Measurements from ENCODE around the gene NANOS3.

- TF ChIP-seq, protein P1, sequence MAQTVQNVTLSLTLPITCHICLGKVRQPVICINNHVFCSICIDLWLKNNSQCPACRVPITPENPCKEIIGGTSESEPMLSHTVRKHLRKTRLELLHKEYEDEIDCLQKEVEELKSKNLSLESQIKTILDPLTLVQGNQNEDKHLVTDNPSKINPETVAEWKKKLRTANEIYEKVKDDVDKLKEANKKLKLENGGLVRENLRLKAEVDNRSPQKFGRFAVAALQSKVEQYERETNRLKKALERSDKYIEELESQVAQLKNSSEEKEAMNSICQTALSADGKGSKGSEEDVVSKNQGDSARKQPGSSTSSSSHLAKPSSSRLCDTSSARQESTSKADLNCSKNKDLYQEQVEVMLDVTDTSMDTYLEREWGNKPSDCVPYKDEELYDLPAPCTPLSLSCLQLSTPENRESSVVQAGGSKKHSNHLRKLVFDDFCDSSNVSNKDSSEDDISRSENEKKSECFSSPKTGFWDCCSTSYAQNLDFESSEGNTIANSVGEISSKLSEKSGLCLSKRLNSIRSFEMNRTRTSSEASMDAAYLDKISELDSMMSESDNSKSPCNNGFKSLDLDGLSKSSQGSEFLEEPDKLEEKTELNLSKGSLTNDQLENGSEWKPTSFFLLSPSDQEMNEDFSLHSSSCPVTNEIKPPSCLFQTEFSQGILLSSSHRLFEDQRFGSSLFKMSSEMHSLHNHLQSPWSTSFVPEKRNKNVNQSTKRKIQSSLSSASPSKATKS (CRISPR knock-in tag; IDR thresholded peaks at IDR 0.05), result no peak
- TF ChIP-seq POLR2A (IDR thresholded peaks at IDR 0.05; ENCODE audit: insufficient read depth in 1 of 2, low read depth in 2 of 2, low read length in 2 of 2) (no peak), ZBTB21 (CRISPR knock-in tag; IDR thresholded peaks at IDR 0.05) (no peak), MAX (IDR thresholded peaks at IDR 0.05) (no peak), NKX3-1 (CRISPR knock-in tag; IDR thresholded peaks at IDR 0.05) (no peak), SRSF1 (optimal IDR thresholded peaks at IDR 0.05; ENCODE audit: low read depth, low read length) (no peak), MLX (CRISPR knock-in tag; IDR thresholded peaks at IDR 0.05) (no peak), ZNF224 (CRISPR knock-in tag; IDR thresholded peaks at IDR 0.05) (no peak)
- TF ChIP-seq, protein P2, sequence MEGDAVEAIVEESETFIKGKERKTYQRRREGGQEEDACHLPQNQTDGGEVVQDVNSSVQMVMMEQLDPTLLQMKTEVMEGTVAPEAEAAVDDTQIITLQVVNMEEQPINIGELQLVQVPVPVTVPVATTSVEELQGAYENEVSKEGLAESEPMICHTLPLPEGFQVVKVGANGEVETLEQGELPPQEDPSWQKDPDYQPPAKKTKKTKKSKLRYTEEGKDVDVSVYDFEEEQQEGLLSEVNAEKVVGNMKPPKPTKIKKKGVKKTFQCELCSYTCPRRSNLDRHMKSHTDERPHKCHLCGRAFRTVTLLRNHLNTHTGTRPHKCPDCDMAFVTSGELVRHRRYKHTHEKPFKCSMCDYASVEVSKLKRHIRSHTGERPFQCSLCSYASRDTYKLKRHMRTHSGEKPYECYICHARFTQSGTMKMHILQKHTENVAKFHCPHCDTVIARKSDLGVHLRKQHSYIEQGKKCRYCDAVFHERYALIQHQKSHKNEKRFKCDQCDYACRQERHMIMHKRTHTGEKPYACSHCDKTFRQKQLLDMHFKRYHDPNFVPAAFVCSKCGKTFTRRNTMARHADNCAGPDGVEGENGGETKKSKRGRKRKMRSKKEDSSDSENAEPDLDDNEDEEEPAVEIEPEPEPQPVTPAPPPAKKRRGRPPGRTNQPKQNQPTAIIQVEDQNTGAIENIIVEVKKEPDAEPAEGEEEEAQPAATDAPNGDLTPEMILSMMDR (CRISPR knock-in tag; IDR thresholded peaks at IDR 0.05), result no peak
- TF ChIP-seq, protein P3, sequence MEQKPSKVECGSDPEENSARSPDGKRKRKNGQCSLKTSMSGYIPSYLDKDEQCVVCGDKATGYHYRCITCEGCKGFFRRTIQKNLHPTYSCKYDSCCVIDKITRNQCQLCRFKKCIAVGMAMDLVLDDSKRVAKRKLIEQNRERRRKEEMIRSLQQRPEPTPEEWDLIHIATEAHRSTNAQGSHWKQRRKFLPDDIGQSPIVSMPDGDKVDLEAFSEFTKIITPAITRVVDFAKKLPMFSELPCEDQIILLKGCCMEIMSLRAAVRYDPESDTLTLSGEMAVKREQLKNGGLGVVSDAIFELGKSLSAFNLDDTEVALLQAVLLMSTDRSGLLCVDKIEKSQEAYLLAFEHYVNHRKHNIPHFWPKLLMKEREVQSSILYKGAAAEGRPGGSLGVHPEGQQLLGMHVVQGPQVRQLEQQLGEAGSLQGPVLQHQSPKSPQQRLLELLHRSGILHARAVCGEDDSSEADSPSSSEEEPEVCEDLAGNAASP (CRISPR knock-in tag; IDR thresholded peaks at IDR 0.05; ENCODE audit: borderline replicate concordance), result no peak
Measured at GRCh38 chr19:13926010-13926409, 49.1 kb downstream of the NANOS3 start.

All from HepG2 (cell line).